GM23248 (cell line): ENCODE results near the gene IFNA10.

Source experiments
- EZH2 ChIP-seq: fragments of 200-600 bp; sonication (generic); IDR thresholded peaks from 2 replicates; pipeline ENCODE4 v1.6.1; 2018; ENCODE audit warnings: antibody characterized with exemption, mild to moderate bottlenecking; ENCODE audit not compliant: insufficient read depth, poor library complexity, severe bottlenecking
- EZH2phosphoT487 ChIP-seq: fragments of 200-600 bp; sonication (generic); IDR thresholded peaks from 2 replicates; pipeline ENCODE4 v1.6.1; 2018; ENCODE audit warnings: antibody characterized with exemption, moderate library complexity, mild to moderate bottlenecking, low read depth; ENCODE audit not compliant: insufficient read depth

GRCh38 chr9:21172156-21172555 is 34.8 kb downstream of the IFNA10 start:
- TF ChIP-seq EZH2phosphoT487 (no peak), EZH2 (no peak)
